Activated T-helper 9 cell treated with anti-CD3 and anti-CD28 coated beads, Interleukin-2, amount 50 U/mL, for 16 hours (primary cell): Measurements from ENCODE around the gene DNER.

ENCODE experiments used
- DNase-seq: peaks from one replicate; pipeline ENCODE4 v3.0.0-alpha.2; 2020; ENCODE audit warnings: low read depth

The DNER gene

DNA sequence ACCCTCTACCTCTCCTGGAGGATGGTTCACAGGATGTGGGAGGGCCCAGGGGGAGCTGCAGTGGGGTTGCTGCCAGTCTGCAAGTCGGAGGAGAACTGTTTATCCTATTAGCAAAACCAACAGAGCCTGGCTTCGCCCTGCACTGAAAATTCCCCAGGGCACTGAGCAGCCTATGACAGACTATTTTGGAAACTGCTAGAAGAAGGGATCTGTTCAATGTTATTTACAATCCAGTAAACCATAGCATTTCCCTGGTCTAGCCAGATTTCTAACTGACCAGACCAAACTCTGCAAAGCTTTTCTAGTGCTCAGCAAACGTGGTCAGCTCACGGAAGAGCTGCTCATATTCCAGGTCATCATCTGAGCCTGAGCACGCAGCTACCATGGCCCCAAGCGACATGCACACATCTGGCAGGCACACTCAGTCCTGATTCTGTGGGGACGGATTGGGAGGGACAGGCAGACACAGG lies 378.4 kb downstream of the DNER start:
- DNase-seq, result no peak

DNA sequence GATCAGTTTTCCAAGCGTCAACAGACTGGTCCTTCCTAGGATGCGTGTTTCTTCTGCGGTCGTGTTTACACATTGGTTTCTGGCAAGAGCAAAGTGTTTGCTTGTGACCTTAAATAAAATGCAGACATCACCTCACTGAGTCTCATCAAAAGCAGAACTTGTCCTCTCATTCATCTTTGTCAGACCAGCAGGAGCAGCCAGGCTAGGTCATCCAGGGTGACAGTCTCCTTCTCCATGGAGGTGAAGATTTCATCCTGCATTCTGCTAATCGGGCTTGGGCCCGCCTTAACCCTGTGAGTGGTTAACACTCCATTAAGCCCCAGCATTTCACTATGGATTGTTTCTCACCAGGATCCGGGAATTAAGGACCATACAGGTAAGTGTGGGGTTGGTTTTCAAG lies 379.0 kb downstream of the DNER start:
- no peak for DNase-seq

DNA sequence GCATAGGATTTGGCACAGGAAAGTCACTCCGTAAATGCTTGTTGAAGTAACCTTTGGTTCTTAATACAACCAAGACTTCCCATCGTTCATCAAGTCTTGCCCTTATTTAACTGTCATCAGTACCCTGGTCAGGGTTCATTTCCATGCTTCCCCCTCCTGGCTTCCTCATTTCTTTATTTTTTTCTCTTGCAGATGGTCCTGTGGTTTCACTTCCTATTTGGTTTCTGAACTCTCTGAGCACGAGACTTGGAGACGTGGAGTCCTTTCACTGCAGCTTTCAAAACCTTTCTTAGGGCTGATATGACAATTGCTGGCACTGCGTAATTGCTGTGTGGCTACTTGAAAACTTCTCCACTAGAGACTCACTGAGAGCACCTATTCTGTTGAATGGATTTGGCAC lies 383.4 kb downstream of the DNER start:
- no peak for DNase-seq

DNA sequence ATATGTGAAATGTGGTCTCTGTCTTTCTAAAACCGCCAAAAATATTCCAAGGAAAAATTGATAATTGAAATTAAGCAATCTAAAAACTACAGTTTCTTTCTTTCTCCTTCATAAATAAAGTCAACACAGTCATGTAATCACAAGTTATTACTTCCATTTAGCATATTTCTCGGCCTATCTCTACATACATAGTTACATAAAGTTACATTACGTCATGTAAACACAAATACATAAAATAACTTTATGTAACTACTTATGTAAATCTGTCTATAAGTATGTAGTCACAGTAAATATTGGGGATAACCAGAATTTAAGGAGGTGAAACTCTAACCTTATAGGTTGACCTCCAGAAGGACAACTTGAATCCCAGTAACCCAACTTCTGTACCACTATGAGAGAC lies 394.8 kb downstream of the DNER start:
- DNase-seq, result no peak

DNA sequence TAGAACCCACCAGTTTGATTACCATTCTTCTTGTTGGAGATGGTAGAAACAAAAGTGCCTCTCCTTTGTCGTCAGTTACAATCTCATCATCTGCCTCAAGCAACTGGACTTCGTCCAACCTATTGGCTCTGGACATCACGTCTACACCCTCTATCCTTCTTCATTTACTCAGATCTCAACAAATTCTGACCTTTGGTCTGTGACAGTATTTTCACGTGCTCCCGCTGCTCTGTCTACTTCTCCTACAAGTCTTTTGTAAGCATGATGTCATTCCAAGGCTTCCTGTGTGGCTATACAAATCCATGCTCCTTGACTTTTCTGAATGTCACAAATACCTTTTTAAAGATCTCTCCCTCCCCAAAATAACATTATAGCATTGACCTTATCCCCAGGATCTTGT lies 400.2 kb downstream of the DNER start:
- no peak for DNase-seq

DNA sequence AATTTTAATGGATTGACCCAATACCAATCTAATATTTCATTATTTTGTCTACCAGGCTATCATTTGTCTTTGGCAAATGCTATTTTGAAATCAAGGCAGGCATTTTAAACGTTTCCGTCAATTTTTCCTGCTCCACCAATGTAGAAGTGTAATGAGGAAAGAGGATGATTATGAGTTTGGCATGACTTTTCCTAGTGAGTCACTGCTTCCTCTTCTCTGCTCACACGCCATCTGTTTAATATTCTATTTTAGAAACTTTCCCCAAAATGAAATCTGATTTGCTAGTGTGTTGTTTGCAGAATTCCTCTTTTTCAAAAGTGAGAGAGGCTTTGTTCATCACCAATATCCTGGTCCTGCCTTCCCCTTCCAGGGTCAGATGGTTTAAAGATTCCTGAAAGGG lies 400.8 kb downstream of the DNER start:
- no peak for DNase-seq
